Endodermal cell (in vitro differentiated cells): Measurements from ENCODE around the gene COL9A2. TPM values are rescaled to one million over a fixed set of nuclear protein-coding genes. Genes with fewer than 3 reads are reported as not detected.

Experiments
- DNase-seq: peaks from one replicate; pipeline ENCODE4 v3.0.0-alpha.2; 2017
- H3K27ac ChIP-seq: 2 replicates; pipeline ENCODE4 v1.5.1; 2013; ENCODE audit warnings: mild to moderate bottlenecking, low read depth, low read length, moderate library complexity
- H3K27me3 ChIP-seq: 2 replicates; pipeline ENCODE4 v1.6.1; 2013; ENCODE audit warnings: mild to moderate bottlenecking, low read length, moderate library complexity; ENCODE audit not compliant: insufficient read depth, control insufficient read depth, poor library complexity, severe bottlenecking
- H3K36me3 ChIP-seq: 2 replicates; pipeline ENCODE4 v1.7.0; 2013; ENCODE audit warnings: mild to moderate bottlenecking, low read length, moderate library complexity; ENCODE audit not compliant: control insufficient read depth, insufficient read depth
- H3K4me1 ChIP-seq: one replicate; pipeline ENCODE4 v1.7.0; 2013; ENCODE audit warnings: low read length; ENCODE audit not compliant: control insufficient read depth, insufficient read depth
- H3K4me3 ChIP-seq: 2 replicates; pipeline ENCODE4 v1.5.1; 2013; ENCODE audit warnings: mild to moderate bottlenecking, low read length, moderate library complexity
- H3K9ac ChIP-seq: 2 replicates; pipeline ENCODE4 v1.6.1; 2013; ENCODE audit warnings: mild to moderate bottlenecking, low read length, moderate library complexity; ENCODE audit not compliant: poor library complexity, severe bottlenecking; ENCODE audit errors: extremely low read depth
- H3K9me3 ChIP-seq: 2 replicates; pipeline ENCODE4 v1.6.1; 2013; ENCODE audit warnings: mild to moderate bottlenecking, low read length, moderate library complexity; ENCODE audit not compliant: control insufficient read depth
- H3K27ac Mint-ChIP-seq: 2 replicates; pipeline ENCODE4 v1.8.0; 2020; ENCODE audit warnings: mixed read lengths
- H3K27me3 Mint-ChIP-seq: 2 replicates; pipeline ENCODE4 v1.8.0; 2021; ENCODE audit warnings: mild to moderate bottlenecking, mixed read lengths; ENCODE audit not compliant: insufficient read depth
- H3K36me3 Mint-ChIP-seq: 2 replicates; pipeline ENCODE4 v1.8.0; 2020; ENCODE audit warnings: low read depth, mixed read lengths
- H3K4me1 Mint-ChIP-seq: 2 replicates; pipeline ENCODE4 v1.8.0; 2020; ENCODE audit warnings: mixed read lengths
- H3K4me3 Mint-ChIP-seq: 2 replicates; pipeline ENCODE4 v1.8.0; 2020; ENCODE audit warnings: mild to moderate bottlenecking, moderate library complexity, mixed read lengths
- H3K9me3 Mint-ChIP-seq: 2 replicates; pipeline ENCODE4 v1.8.0; 2020; ENCODE audit warnings: mild to moderate bottlenecking, mixed read lengths
- WGBS, 2 experiments: methylation state at CpG; one replicate each; pipeline versions ENCODE4 v1.1.5 to v1.1.7; 2013; ENCODE audit warnings: missing lambda C conversion rate in 2 of 2, mixed read lengths in 1 of 2; ENCODE audit not compliant: insufficient coverage in 1 of 2, insufficient read length in 1 of 2; 5-methylcytosine and 5-hydroxymethylcytosine counted together
- total RNA-seq, 2 donors: library from RNA; stranded (reverse); fragmentation: NEBNext Ultra II Directional in 1 of 2; extraction: Animal tissue kit (Norgen Biotek cat#: 25700) in 1 of 2; gene quantifications; 2 replicates in 1 of 2; 3 replicates in 1 of 2; pipeline ENCODE4 v1.2.1, GENCODE V29; 2021
- TF ChIP-seq, protein P1 (sequence below): fragments of 200-600 bp; sonication (generic); conservative IDR thresholded peaks from 2 replicates; pipeline ENCODE4 v1.5.0; 2021; ENCODE audit warnings: antibody characterized with exemption, mild to moderate bottlenecking

Gene COL9A2
- total RNA-seq, 2 donors from 2014 or later, result 295 to 470 TPM

DNA sequence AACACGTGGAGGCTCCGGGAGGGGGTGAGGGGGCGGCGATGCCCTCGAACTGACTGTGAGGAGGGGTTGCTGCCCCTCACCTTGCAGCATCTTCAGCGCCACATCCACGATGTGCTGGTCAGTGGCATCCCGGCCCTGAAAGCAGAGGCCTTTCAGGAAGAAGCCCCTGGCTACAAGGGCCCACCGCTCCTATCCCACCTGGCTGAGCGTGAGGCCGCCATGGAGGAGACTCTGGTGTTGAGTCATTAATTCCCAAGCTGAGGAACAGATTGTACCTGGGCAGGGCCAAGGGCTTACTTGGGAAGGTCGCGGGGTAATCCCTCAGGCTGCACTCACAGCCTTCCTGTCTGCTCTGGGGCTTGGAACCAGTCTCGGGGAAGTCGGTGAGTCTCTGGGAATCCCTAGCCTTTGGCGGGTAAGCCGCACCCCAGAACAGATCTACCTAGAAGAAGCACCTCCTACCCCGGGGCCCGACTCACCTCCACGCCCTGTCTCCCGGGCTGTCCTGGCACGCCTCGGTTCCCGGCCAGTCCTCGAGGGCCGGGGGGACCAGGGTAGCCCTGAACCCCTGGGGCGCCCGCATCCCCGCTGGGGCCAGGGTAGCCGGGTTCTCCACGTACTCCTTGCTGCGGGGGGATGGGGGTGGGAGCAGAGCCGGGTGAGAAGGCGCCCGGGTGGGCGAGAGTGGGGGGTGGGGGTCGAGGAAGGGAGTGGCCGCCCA, 13.9 kb downstream of the COL9A2 start:
- TF ChIP-seq, protein P1, sequence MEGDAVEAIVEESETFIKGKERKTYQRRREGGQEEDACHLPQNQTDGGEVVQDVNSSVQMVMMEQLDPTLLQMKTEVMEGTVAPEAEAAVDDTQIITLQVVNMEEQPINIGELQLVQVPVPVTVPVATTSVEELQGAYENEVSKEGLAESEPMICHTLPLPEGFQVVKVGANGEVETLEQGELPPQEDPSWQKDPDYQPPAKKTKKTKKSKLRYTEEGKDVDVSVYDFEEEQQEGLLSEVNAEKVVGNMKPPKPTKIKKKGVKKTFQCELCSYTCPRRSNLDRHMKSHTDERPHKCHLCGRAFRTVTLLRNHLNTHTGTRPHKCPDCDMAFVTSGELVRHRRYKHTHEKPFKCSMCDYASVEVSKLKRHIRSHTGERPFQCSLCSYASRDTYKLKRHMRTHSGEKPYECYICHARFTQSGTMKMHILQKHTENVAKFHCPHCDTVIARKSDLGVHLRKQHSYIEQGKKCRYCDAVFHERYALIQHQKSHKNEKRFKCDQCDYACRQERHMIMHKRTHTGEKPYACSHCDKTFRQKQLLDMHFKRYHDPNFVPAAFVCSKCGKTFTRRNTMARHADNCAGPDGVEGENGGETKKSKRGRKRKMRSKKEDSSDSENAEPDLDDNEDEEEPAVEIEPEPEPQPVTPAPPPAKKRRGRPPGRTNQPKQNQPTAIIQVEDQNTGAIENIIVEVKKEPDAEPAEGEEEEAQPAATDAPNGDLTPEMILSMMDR, result no peak
- Histone ChIP-seq H3K9me3 (no peaks in the 10 kb centered on the region), H3K27me3 (no peaks in the 10 kb centered on the region), H3K27ac (no peak overlapping the region), H3K9ac (no peak overlapping the region), H3K4me3 (no peak overlapping the region), H3K4me1 (no peaks in the 10 kb centered on the region), H3K36me3 (peaks cover 38% of the 10 kb centered on the region)
- Mint-ChIP-seq H3K4me1 (no peaks in the 10 kb centered on the region), H3K4me3 (no peak overlapping the region), H3K27ac (no peak overlapping the region), H3K27me3 (no peaks in the 10 kb centered on the region), H3K36me3 (peaks cover 37% of the 10 kb centered on the region), H3K9me3 (no peaks in the 10 kb centered on the region)
- DNase-seq, result no peak
- 95 to 99% methylated on average over 13 to 38 of the region's 38 CpGs for WGBS, 2 experiments

DNA sequence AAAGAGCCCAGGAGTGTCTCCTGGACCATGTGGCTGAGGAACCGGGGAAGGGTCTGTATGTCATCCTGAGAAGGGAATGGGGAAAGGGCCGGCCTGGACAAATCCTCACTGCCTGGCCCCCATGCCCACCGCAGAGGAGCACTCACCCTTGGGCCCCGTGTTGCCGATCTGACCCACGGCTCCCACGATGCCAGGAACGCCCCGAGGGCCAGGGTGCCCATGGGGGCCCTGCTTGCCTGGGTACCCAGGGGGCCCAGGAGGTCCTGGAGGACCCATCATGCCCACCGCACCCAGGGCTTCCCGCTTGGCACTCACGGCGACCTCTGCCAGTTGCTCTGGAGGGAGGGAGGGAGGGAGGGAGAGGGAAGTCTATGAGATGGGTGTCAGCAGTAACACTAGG, 14.6 kb downstream of the COL9A2 start:
- H3K36me3 ChIP-seq, result peaks cover 30% of the 10 kb centered on the region
- H3K4me1 ChIP-seq, result no peaks in the 10 kb centered on the region
- H3K36me3 Mint-ChIP-seq, result peaks cover 34% of the 10 kb centered on the region
- H3K9me3 Mint-ChIP-seq, result no peaks in the 10 kb centered on the region
- TF ChIP-seq, protein P1, result no peak
- no peak for DNase-seq
- H3K4me3 Mint-ChIP-seq, result no peak overlapping the region
- 88 to 89% methylated on average over 6 to 13 of the region's 13 CpGs for WGBS, 2 experiments
- H3K27ac Mint-ChIP-seq, result no peak overlapping the region
- H3K9me3 ChIP-seq, result no peaks in the 10 kb centered on the region
- no peaks in the 10 kb centered on the region for H3K4me1 Mint-ChIP-seq
- H3K27ac ChIP-seq, result no peak overlapping the region
- H3K27me3 Mint-ChIP-seq, result no peaks in the 10 kb centered on the region
- H3K27me3 ChIP-seq, result no peaks in the 10 kb centered on the region
- H3K9ac ChIP-seq, result no peak overlapping the region
- no peak overlapping the region for H3K4me3 ChIP-seq

- H3K4me1 ChIP-seq, result no peaks in the 10 kb centered on the region
- H3K36me3 Mint-ChIP-seq, result peaks cover 28% of the 10 kb centered on the region
- no peak overlapping the region for H3K27ac ChIP-seq
- H3K9me3 ChIP-seq, result no peaks in the 10 kb centered on the region
- no peaks in the 10 kb centered on the region for H3K9me3 Mint-ChIP-seq
- no peak overlapping the region for H3K9ac ChIP-seq
- H3K4me1 Mint-ChIP-seq, result no peaks in the 10 kb centered on the region
- H3K27ac Mint-ChIP-seq, result no peak overlapping the region
- DNase-seq, result no peak
- H3K27me3 Mint-ChIP-seq, result no peaks in the 10 kb centered on the region
- H3K4me3 ChIP-seq, result no peak overlapping the region
- 94 to 99% methylated on average over 9 to 12 of the region's 12 CpGs for WGBS, 2 experiments
- H3K27me3 ChIP-seq, result no peaks in the 10 kb centered on the region
- no peak overlapping the region for H3K4me3 Mint-ChIP-seq
- peaks cover 24% of the 10 kb centered on the region for H3K36me3 ChIP-seq
- TF ChIP-seq, protein P1, result no peak
Measured at GRCh38 chr1:40301541-40302299, 15.4 kb downstream of the COL9A2 start.
